HFF-Myc (cell line): ENCODE results near the gene SCIMP.
"Not testable (repeated sequence)": the region's sequence is repeated elsewhere in the genome, so short reads cannot be mapped to it uniquely, and the experiment has no call there.

ENCODE experiments used
- DNase-seq: peaks from one replicate; pipeline ENCODE4 v3.0.0-alpha.2; 2011; ENCODE audit warnings: low read depth; ENCODE audit errors: extremely low read depth
- H3K4me3 ChIP-seq: replicated peaks from 2 replicates; pipeline ENCODE4 v1.5.1; 2011; ENCODE audit warnings: low read depth, mild to moderate bottlenecking, control low read depth, low read length
- TF ChIP-seq, protein P1 (sequence below): IDR thresholded peaks from 2 replicates; pipeline ENCODE4 v1.5.1; 2012; ENCODE audit warnings: mild to moderate bottlenecking, low read depth, low read length, control low read depth; ENCODE audit errors: missing control alignments

The SCIMP gene

DNA sequence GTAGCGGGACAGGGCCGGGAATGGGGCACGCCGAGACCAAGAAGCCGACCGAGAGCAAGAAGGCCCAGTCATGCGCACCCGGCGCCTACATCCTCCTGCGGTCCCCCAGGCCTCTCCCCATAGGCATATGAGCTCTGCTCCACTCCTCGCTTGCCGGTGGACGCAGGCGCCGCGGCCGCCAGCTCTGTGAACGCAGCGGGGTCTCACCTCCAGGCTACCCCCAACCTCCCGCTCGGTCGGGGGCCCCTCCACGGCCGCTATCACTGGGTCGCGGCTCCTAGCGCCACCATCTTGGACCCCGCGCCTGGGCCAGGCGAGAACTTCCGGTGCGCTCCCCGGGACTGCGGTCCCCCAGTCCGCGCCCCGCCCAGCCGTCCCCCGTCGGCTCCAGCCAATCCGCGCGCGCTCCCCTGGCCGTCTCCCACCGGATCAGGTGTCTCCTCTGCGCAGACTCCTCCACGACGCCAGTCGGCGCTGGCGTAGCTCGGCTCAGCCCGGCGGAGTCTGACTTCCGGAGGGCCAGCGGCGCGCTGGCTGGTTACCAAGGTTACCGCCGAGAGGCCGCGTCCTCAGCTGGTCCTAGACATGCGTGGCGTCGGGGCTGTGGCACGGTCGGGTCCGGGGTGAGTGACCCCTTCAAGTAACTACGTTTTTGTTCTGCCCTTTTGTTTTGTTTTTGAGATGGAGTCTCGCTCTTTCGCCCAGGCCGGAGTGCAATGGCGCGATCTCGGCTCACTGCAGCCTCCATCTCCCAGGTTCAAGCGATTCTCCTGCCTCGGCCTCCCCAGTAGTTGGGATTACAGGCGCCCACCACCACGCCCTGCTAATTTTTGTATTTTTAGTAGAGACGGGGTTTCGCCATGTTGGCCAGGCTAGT lies 42.9 kb downstream of the SCIMP start, which contains the start of gene ZNF594:
Gene ZNF594, minus strand, starts transcription at position 328 of the 877 bp plus-strand sequence. CDS start 7,612 bp downstream, outside the sequence.
- DNase-seq: peak; percentile 81
- peak within 1 kb of the TSS; percentile 76 for H3K4me3 ChIP-seq
- TF ChIP-seq, protein P1, sequence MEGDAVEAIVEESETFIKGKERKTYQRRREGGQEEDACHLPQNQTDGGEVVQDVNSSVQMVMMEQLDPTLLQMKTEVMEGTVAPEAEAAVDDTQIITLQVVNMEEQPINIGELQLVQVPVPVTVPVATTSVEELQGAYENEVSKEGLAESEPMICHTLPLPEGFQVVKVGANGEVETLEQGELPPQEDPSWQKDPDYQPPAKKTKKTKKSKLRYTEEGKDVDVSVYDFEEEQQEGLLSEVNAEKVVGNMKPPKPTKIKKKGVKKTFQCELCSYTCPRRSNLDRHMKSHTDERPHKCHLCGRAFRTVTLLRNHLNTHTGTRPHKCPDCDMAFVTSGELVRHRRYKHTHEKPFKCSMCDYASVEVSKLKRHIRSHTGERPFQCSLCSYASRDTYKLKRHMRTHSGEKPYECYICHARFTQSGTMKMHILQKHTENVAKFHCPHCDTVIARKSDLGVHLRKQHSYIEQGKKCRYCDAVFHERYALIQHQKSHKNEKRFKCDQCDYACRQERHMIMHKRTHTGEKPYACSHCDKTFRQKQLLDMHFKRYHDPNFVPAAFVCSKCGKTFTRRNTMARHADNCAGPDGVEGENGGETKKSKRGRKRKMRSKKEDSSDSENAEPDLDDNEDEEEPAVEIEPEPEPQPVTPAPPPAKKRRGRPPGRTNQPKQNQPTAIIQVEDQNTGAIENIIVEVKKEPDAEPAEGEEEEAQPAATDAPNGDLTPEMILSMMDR: peak; percentile 72

DNA sequence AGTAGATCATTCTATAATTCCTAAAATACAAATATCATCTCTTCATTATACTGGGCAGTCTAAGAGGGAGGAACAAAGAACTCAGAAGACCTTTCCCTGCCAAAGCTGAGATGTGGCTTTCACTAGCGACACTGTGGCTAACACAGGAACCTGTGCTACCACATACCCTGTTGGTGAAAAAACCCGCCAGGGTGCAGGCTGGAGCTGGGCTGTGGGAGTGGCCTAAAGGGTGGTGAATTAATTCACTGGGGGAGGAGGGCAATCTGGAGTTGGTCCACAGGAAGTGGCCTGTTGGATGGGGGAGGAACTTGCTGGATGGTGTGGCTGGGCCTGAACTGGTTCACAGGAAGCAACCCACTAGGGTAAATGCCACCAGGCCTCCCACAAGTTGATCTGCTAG lies 50.4 kb downstream of the SCIMP start:
- DNase-seq: no peak
- TF ChIP-seq, protein P1: no peak

DNA sequence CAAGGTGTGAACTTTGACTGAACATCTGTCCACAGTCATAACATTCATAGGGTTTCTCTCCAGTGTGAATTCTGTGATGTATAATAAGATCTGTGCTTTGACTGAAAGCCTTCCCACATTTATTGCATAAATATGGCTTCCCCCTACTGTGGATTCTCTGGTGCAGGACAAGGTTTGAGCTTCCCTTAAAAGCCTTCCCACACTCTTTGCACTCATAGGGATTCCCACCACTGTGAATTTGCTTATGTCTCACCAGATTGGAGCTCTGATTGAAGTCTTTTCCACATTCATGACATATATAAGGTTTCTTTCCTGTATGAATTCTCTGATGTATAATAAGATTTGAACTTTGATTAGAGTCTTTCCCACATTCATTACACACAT lies 51.3 kb downstream of the SCIMP start:
- TF ChIP-seq, protein P1: no peak
- H3K4me3 ChIP-seq: no peak overlapping the region
- no peak for DNase-seq

More for the DNA sequence above, 50.4 kb downstream of the SCIMP start:
- H3K4me3 ChIP-seq: no peak overlapping the region

DNA sequence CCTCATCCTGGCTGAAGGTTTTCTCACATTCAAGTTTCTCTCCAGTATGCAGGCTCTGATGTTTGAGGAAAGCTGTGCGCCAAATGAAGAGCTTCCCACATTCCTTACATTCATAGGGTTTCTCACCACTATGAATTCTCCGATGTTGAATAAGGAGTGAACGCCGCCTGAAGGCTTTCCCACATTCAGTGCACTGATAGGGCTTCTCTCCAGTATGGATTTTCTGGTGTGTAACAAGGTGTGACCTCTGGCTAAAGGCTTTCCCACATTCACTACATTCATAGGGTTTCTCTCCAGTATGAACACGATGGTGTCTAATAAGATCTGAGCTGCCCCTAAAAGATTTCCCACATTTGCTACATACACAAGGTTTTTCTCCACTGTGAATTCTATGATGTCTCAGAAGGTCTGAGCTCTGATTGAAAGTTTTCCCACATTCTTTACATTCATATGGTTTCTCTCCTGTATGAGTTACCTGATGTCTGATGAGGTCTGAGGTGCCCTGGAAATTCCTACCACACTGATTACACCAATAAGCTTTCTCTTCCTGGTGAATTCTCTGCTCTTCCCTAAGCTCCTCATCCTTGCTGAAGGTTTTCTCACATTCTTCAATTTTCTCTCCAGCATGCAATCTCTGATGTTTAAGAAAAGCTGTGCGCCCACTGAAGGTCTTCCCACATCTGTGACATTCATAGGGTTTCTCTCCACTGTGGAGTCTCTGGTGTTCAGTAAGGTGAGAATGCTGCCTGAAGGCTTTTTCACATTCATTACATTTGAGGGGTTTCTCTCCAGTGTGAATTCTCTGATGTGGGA lies 51.9 kb downstream of the SCIMP start:
- no peak for DNase-seq
- TF ChIP-seq, protein P1: no peak
- no peak overlapping the region for H3K4me3 ChIP-seq

DNA sequence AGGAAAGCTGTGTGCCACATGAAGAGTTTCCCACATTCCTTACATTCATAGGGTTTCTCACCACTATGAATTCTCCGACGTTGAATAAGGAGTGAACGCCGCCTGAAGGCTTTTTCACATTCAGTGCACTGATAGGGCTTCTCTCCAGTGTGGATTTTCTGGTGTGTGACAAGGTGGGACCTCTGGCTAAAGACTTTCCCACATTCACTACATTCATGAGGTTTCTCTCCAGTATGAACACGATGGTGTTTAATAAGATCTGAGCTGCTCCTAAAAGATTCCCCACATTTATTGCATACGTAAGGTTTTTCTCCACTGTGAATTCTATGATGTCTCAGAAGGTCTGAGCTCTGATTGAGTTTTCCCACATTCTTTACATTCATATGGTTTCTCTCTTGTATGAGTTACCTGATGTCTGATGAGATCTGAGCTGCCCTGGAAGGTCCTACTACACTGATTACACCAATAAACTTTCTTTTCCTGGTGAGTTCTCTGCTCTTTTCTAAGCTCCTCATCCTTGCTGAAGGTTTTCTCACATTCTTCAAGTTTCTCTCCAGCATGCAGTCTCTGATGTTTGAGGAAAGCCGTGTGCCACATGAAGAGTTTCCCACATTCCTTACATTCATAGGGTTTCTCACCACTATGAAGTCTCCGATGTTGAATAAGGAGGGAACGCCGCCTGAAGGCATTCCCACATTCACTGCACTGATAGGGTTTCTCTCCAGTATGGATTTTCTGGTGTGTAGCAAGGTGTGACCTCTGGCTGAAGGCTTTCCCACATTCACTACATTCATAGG lies 53.0 kb downstream of the SCIMP start:
- DNase-seq: no peak
- TF ChIP-seq, protein P1: no peak
- no peak overlapping the region for H3K4me3 ChIP-seq

DNA sequence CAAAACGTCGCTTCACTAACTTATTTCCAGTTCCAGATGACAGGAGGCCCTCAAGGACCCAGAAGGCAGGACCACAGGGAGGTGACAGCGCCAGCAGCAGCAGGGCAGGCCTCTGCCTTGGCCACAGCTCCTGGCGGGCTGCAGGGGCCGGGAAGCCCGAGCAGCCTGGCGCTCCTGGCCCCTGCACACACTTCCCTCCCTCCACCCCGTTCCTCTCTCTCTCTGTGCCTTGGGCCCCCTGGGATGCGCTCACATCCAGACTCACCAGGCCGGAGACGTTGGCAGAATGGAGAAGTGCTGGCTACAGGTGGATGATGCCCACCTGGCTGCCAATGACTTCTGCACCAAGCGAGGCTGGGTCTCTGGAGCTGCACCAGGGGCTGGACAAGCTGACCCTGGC lies 55.7 kb downstream of the SCIMP start:
- TF ChIP-seq, protein P1: no peak

DNA sequence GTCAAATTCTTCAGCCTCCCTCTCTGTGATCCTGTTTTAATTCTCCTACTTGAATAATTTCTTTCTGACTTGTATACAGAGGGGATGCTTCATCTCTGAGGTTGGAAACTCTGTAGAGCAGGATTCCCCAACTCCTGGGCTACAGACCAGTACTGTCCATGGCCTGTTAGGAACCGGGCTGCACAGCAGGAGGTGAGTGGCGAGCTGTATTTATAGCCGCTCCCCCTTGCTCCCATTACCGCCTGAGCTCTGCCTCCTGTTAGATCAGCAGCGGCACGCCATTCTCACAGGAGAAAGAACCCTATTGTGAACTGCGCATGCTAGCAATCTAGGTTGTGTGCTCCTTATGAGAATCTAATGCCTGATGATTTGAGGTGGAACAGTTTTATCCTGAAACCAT lies 59.6 kb downstream of the SCIMP start:
- H3K4me3 ChIP-seq, DNase-seq: not testable (repeated sequence)

More for the DNA sequence above, 55.7 kb downstream of the SCIMP start:
- DNase-seq: no peak
- no peak overlapping the region for H3K4me3 ChIP-seq

DNA sequence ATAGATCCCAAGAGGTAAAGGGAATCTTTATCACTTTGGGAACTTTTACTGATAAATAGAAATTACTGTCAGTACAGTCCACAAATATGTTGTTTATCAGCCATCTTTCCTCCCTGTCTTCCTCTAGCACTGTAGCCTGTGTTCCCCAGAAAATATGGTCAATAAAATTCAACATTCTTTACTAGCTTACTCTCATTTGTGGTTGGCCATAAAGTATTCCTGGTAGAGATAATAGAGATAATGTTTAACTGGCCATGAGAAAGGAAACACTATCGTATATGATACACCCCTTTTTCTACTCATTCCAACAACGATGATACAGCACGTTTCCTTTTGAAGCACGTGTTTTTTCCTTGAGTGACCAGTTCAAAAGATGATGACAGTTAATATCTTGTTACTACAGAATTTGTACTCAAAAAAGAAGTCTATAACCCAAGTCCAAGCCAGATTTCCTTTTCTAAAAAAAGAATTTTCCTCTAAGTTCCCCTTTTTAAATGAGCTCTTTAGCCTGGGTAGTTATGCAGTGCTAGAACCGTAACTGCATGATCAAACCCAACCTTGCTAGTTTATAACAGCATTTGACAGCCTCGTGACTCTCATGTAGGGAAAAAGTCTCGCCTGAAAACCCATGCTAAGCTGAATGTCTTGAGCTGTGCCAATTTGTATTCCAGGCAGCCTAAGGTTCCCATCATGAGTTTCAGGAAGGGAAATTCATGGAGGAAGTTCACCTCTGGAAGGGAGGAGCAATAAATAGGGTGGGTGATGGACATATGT lies 68.7 kb downstream of the SCIMP start:
- not testable (repeated sequence) for H3K4me3 ChIP-seq, DNase-seq
